GM13977 (cell line): Measurements from ENCODE around the gene HOXB7.

ENCODE experiments used
- DNase-seq: peaks from one replicate; pipeline ENCODE4 v3.0.0; 2012; ENCODE audit warnings: low spot score
- in situ Hi-C: fragments of 300-500 bp; cut with MboI; formaldehyde crosslinking; loops from one replicate; pipeline ENCODE4 v1.12.0; 2022; ENCODE audit warnings: low sequenced_read_pairs, low pct_unique_long_range_greater_than_20kb, mixed read lengths, inconsistent platforms; ENCODE audit not compliant: unreplicated experiment
- TF ChIP-seq, protein P1 (sequence below): IDR thresholded peaks from 2 replicates; pipeline ENCODE4 v1.5.1; 2012; ENCODE audit warnings: mild to moderate bottlenecking, control low read depth; ENCODE audit not compliant: insufficient read depth; ENCODE audit errors: extremely low read depth, missing control alignments

The HOXB7 gene

DNA sequence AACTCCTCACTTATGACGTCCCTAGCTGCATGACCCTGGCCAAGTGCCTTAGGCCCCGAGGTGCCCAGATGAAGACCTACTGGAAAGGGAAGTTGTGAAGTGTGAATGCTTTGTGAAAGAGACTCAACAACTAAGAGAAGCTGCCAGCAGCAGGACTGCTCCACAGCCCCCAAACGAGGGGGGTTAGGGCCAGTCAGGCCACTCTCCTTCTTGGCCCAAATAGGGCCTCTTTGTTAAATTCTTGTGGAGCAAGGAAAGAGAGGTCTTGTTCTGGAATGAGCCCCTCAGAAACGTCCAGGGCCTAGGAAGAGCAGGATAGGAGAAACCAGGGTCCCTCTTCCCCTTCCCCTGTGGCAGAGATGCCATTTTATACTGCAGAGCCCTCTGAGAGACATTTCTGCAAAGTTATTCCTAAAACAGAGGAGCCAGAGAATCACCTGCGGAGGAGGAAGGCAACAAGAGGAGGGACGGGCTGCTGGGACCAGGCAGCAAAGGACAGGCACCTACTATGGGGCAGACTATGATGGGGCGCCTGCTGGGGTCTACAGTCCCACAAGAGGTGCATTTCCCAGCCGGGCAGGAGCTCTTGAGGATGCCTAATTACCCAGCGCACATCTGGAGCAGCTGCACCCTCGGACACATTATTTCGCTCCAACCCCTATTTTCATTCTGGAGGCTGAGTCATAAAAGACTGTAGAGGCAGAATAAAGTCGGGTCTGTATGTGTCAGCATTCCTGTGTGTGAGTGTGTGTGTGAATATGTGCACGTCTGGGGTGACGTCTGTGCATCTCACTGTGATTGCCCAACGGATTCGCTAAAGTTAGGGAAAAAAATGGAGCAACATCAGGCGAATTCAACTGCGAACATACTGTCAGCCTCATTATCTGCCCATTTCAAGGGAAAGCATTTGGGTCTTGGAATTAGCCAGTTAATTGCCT, 26.8 kb upstream of the HOXB7 start:
- in situ Hi-C loops: no loop called here

DNA sequence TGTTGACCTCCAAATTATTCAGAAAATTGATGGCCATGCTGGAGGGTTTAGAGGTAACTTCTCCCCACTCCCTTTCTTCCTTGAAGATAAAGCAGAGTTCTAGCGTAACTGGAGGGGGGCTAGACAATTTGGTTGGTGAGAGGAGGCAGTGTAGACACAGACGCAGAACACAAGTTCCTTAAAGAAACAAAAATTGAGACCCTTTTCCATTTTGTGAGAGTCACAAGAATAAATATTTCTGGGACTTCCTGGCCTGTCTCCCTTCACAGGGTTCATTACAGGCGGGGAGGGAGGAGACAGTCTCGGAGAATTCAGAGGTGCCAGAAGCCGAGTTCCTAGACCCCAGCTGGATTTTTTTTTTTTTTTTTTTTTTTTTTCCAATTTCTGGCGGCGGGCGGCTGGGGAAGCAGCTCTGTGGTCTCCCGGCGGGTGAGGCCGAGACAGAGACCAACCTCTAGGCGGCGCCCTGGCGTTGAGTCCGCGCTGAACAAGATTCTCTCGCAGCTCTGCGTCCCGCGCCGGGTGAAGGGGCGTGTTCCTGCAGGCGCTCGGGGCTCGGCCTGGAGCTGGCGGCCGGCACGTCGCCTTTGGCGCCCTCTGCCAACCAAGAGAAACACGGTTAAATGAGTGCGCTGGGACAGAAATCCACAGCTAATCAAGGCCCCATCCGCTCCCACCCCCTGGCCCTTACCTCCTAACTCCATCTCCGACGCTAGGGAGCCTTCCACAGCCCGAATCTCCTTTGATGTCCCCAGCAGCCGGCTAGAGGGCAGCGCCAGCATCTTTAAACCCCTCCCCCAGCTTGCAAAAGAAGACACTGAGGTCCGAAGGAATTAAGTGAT, 25.6 kb upstream of the HOXB7 start:
- TF ChIP-seq, protein P1, sequence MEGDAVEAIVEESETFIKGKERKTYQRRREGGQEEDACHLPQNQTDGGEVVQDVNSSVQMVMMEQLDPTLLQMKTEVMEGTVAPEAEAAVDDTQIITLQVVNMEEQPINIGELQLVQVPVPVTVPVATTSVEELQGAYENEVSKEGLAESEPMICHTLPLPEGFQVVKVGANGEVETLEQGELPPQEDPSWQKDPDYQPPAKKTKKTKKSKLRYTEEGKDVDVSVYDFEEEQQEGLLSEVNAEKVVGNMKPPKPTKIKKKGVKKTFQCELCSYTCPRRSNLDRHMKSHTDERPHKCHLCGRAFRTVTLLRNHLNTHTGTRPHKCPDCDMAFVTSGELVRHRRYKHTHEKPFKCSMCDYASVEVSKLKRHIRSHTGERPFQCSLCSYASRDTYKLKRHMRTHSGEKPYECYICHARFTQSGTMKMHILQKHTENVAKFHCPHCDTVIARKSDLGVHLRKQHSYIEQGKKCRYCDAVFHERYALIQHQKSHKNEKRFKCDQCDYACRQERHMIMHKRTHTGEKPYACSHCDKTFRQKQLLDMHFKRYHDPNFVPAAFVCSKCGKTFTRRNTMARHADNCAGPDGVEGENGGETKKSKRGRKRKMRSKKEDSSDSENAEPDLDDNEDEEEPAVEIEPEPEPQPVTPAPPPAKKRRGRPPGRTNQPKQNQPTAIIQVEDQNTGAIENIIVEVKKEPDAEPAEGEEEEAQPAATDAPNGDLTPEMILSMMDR: peak; percentile 76
- DNase-seq: peak; percentile 79
- in situ Hi-C loops: no loop called here

More for the DNA sequence above, 26.8 kb upstream of the HOXB7 start:
- DNase-seq: no peak
- TF ChIP-seq, protein P1: no peak

- DNase-seq: no peak
- in situ Hi-C loops: no loop called here
- TF ChIP-seq, protein P1: no peak
These were observed 23.8 kb upstream of the HOXB7 start for GRCh38 chr17:48634493-48635208.

GRCh38 chr17:48633266-48633677, 22.5 kb upstream of the HOXB7 start:
- in situ Hi-C loops: no loop called here
- TF ChIP-seq, protein P1: no peak
- no peak for DNase-seq

- DNase-seq: no peak
- in situ Hi-C loops: no loop called here
- TF ChIP-seq, protein P1: no peak
These were observed 21.9 kb upstream of the HOXB7 start for GRCh38 chr17:48632579-48633265.
